HG03575 (cell line): ENCODE results near the gene PLCG1.

Source experiments
- ATAC-seq: cut with Tn5 transposase; IDR thresholded peaks from one replicate; pipeline ENCODE4 v1.9.1; 2021; ENCODE audit not compliant: unreplicated experiment, insufficient number of reproducible peaks, low FRiP score; ENCODE audit errors: extremely low read depth

Gene PLCG1

GRCh38 chr20:41162396-41162795, 25.1 kb downstream of the PLCG1 start:
- no peak for ATAC-seq

- ATAC-seq: no peak
These were observed 26.5 kb downstream of the PLCG1 start for GRCh38 chr20:41163821-41164220.

- no peak for ATAC-seq
These were observed 27.9 kb downstream of the PLCG1 start for GRCh38 chr20:41165001-41165882.

GRCh38 chr20:41166201-41167117, 29.1 kb downstream of the PLCG1 start:
- ATAC-seq: no peak

GRCh38 chr20:41167118-41167470, 29.8 kb downstream of the PLCG1 start:
- ATAC-seq: no peak

GRCh38 chr20:41167481-41168253, 30.3 kb downstream of the PLCG1 start:
- ATAC-seq: no peak

- no peak for ATAC-seq
These were observed 31.2 kb downstream of the PLCG1 start for GRCh38 chr20:41168281-41169161.

- no peak for ATAC-seq
These were observed 31.9 kb downstream of the PLCG1 start for GRCh38 chr20:41169162-41169690.

GRCh38 chr20:41169791-41170351, 32.5 kb downstream of the PLCG1 start:
- no peak for ATAC-seq

GRCh38 chr20:41170386-41171105, 33.2 kb downstream of the PLCG1 start:
- no peak for ATAC-seq

GRCh38 chr20:41171736-41172295, 34.5 kb downstream of the PLCG1 start:
- ATAC-seq: no peak

- no peak for ATAC-seq
These were observed 35.2 kb downstream of the PLCG1 start for GRCh38 chr20:41172296-41173140.

- ATAC-seq: no peak
These were observed 35.9 kb downstream of the PLCG1 start for GRCh38 chr20:41173161-41173721.

- ATAC-seq: no peak
These were observed 36.5 kb downstream of the PLCG1 start for GRCh38 chr20:41173791-41174341.

- no peak for ATAC-seq
These were observed 37.0 kb downstream of the PLCG1 start for GRCh38 chr20:41174373-41174772.

GRCh38 chr20:41174782-41175181, 37.4 kb downstream of the PLCG1 start:
- no peak for ATAC-seq
